CD14-positive monocyte (primary cell): ENCODE data around the gene CCDC88B. TPM values are rescaled to one million over a fixed set of nuclear protein-coding genes. Genes with fewer than 3 reads are reported as not detected.
A peak's percentile ranks its signal among the peaks of the same experiment; 100 is the strongest.

Experiments used
- DNase-seq, 3 donors: peaks; one replicate each; pipeline ENCODE4 v3.0.0-alpha.2; 2011 to 2022
- H2AFZ ChIP-seq: 2 replicates; pipeline ENCODE4 v1.6.0; 2012; ENCODE audit warnings: mild to moderate bottlenecking, low read depth, low read length, inconsistent platforms; ENCODE audit not compliant: insufficient read depth, poor library complexity, severe bottlenecking
- H3K27ac ChIP-seq, 2 donors: 1 replicate in 1 of 2; 2 replicates in 1 of 2; pipeline ENCODE4 v1.5.1; 2012 to 2013; ENCODE audit warnings: low read length in 2 of 2, control low read depth in 1 of 2, inconsistent platforms in 1 of 2, low read depth in 1 of 2, mild to moderate bottlenecking in 1 of 2
- H3K27me3 ChIP-seq, 2 donors: one replicate each; pipeline versions ENCODE4 v1.6.0 to v1.6.1; 2011 to 2013; ENCODE audit warnings: low read length in 2 of 2; ENCODE audit not compliant: control insufficient read depth in 2 of 2, insufficient read depth in 2 of 2
- H3K36me3 ChIP-seq, 2 donors: replicated peaks in 1 of 2; 1 replicate in 1 of 2; 2 replicates in 1 of 2; pipeline versions ENCODE4 v1.5.1 to v1.6.1; 2012 to 2013; ENCODE audit warnings: low read length in 2 of 2, control low read depth in 1 of 2, inconsistent platforms in 1 of 2, mild to moderate bottlenecking in 1 of 2; ENCODE audit not compliant: insufficient read depth in 2 of 2, control insufficient read depth in 1 of 2
- H3K4me1 ChIP-seq, 2 donors: 1 replicate in 1 of 2; 2 replicates in 1 of 2; pipeline versions ENCODE4 v1.5.1 to v1.6.1; 2012 to 2013; ENCODE audit warnings: low read length in 2 of 2, control low read depth in 1 of 2, inconsistent platforms in 1 of 2, mild to moderate bottlenecking in 1 of 2, moderate library complexity in 1 of 2; ENCODE audit not compliant: insufficient read depth in 2 of 2, control insufficient read depth in 1 of 2
- H3K4me2 ChIP-seq: replicated peaks from 2 replicates; pipeline ENCODE3; 2012; ENCODE audit warnings: low read length, moderate library complexity, mild to moderate bottlenecking; ENCODE audit not compliant: poor library complexity, severe bottlenecking; ENCODE audit errors: extremely low read depth
- H3K4me3 ChIP-seq, 3 experiments: fragments of 200-600 bp in 1 of 3; sonication (generic) in 1 of 3; replicated peaks in 1 of 3; 1 replicate in 2 of 3; 2 replicates in 1 of 3; pipeline ENCODE4 v1.5.1; 2011 to 2013; ENCODE audit warnings: low read length in 3 of 3, mild to moderate bottlenecking in 3 of 3, control low read depth in 2 of 3, low read depth in 2 of 3, inconsistent platforms in 1 of 3, moderate library complexity in 1 of 3
- H3K79me2 ChIP-seq: 2 replicates; pipeline ENCODE4 v1.6.0; 2012; ENCODE audit warnings: mild to moderate bottlenecking, control low read depth, inconsistent platforms, low read length, moderate library complexity; ENCODE audit not compliant: insufficient read depth
- H3K9ac ChIP-seq: 2 replicates; pipeline ENCODE4 v1.6.0; 2017; ENCODE audit warnings: low read length, mild to moderate bottlenecking; ENCODE audit not compliant: insufficient read depth, poor library complexity, severe bottlenecking
- H3K9me3 ChIP-seq, 2 donors: replicated peaks in 1 of 2; 1 replicate in 1 of 2; 2 replicates in 1 of 2; pipeline versions ENCODE4 v1.5.1 to v1.6.1; 2012 to 2013; ENCODE audit warnings: low read length in 2 of 2, control low read depth in 1 of 2; ENCODE audit not compliant: control insufficient read depth in 1 of 2, insufficient read depth in 1 of 2
- H4K20me1 ChIP-seq: 2 replicates; pipeline ENCODE4 v1.6.0; 2012; ENCODE audit warnings: mild to moderate bottlenecking, low read length, control low read depth, moderate library complexity; ENCODE audit not compliant: insufficient read depth
- H3K27ac Mint-ChIP-seq, 7 donors: one replicate each; pipeline ENCODE4 v1.8.0; 2020; ENCODE audit warnings: mild to moderate bottlenecking in 7 of 7, mixed read lengths in 7 of 7, moderate library complexity in 6 of 7, inconsistent platforms in 2 of 7
- H3K27me3 Mint-ChIP-seq, 3 donors: one replicate each; pipeline ENCODE4 v1.8.0; 2021 to 2022; ENCODE audit warnings: low read depth in 3 of 3, mild to moderate bottlenecking in 3 of 3, mixed read lengths in 3 of 3, moderate library complexity in 3 of 3, inconsistent platforms in 1 of 3
- H3K36me3 Mint-ChIP-seq, 2 donors: one replicate each; pipeline ENCODE4 v1.8.0; 2020; ENCODE audit warnings: mixed read lengths in 2 of 2, inconsistent platforms in 1 of 2, mild to moderate bottlenecking in 1 of 2
- H3K4me1 Mint-ChIP-seq: one replicate; pipeline ENCODE4 v1.8.0; 2020; ENCODE audit warnings: mild to moderate bottlenecking, mixed read lengths
- H3K4me3 Mint-ChIP-seq, 2 donors: one replicate each; pipeline ENCODE4 v1.8.0; 2020; ENCODE audit warnings: mild to moderate bottlenecking in 2 of 2, mixed read lengths in 2 of 2, moderate library complexity in 1 of 2
- H3K9me3 Mint-ChIP-seq, 7 donors: one replicate each; pipeline ENCODE4 v1.8.0; 2020 to 2022; ENCODE audit warnings: mixed read lengths in 7 of 7, mild to moderate bottlenecking in 6 of 7, moderate library complexity in 6 of 7, inconsistent platforms in 2 of 7
- WGBS: methylation state at CpG from one replicate; pipeline ENCODE4 v1.1.5; 2013; ENCODE audit warnings: missing lambda C conversion rate; ENCODE audit not compliant: insufficient coverage; 5-methylcytosine and 5-hydroxymethylcytosine counted together
- intact Hi-C, 2 donors: fragments of 100-400 bp; cut with micrococcal nuclease; formaldehyde crosslinking; loops; one replicate each; pipeline versions ENCODE4 v1.15.0 to v1.15.1; 2023
- polyA plus RNA-seq, 3 donors: library from polyadenylated mRNA; depleted of rRNA in 1 of 3; unstranded in 2 of 3; stranded (reverse) in 1 of 3; fragments of 300-500 nt in 2 of 3; fragments of >200 nt in 1 of 3; fragmentation: Illumina TruSeq in 2 of 3; gene quantifications; 1 replicate in 2 of 3; 2 replicates in 1 of 3; pipeline ENCODE4 v1.2.3, GENCODE V29; 2012 to 2021
- TF ChIP-seq, protein P1 (sequence below): fragments of 200-600 bp; IDR thresholded peaks from one replicate; pipeline ENCODE4 v1.8.0; 2022; ENCODE audit warnings: antibody characterized with exemption, mild to moderate bottlenecking

The CCDC88B gene
- polyA plus RNA-seq, 3 donors = 8.2 to 215 (median 18.9) TPM

DNA sequence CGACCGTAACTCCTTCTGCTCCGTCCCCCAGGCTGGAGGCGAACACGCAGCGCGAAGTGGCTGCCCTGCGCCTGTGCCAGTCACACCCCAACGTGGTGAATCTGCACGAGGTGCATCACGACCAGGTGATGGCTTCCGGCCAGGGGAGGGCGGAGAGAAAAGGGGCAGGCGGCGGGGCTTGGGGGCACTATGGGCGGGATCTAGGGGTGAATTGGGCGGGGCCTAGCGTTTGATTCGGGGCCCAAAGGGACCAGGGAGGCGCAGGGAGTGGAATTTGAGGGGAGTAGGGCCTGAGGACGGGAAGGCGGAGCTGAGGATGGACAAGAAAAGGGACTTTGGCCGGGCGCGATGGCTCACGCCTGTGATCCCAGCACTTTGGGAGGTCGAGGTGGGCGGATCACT is 28.7 kb downstream of the CCDC88B start:
- Histone ChIP-seq H3K36me3 (peaks cover 60 to 87% of the 10 kb centered on the region in 2 donors), H3K79me2 (peaks cover 20% of the 10 kb centered on the region), H3K9ac (no peak overlapping the region), H3K27ac (no peak overlapping the region), H2AFZ (no peak overlapping the region), H3K27me3 (no peaks in the 10 kb centered on the region), H3K4me1 (peaks cover 8 to 10% of the 10 kb centered on the region in 2 donors), H3K9me3 (no peaks in the 10 kb centered on the region), H3K4me3 (no peak overlapping the region), H3K4me2 (no peak overlapping the region), H4K20me1 (peaks cover 74% of the 10 kb centered on the region)
- intact Hi-C loops = no loop called here
- no peak overlapping the region for H3K27ac Mint-ChIP-seq
- no peak overlapping the region for H3K4me3 Mint-ChIP-seq
- WGBS = 99% methylated on average over 26 of the region's 28 CpGs
- H3K27me3 Mint-ChIP-seq = peaks cover 0 to 3% (median 0%) of the 10 kb centered on the region in 3 donors
- peaks cover 58 to 81% of the 10 kb centered on the region in 2 donors for H3K36me3 Mint-ChIP-seq
- TF ChIP-seq, protein P1, sequence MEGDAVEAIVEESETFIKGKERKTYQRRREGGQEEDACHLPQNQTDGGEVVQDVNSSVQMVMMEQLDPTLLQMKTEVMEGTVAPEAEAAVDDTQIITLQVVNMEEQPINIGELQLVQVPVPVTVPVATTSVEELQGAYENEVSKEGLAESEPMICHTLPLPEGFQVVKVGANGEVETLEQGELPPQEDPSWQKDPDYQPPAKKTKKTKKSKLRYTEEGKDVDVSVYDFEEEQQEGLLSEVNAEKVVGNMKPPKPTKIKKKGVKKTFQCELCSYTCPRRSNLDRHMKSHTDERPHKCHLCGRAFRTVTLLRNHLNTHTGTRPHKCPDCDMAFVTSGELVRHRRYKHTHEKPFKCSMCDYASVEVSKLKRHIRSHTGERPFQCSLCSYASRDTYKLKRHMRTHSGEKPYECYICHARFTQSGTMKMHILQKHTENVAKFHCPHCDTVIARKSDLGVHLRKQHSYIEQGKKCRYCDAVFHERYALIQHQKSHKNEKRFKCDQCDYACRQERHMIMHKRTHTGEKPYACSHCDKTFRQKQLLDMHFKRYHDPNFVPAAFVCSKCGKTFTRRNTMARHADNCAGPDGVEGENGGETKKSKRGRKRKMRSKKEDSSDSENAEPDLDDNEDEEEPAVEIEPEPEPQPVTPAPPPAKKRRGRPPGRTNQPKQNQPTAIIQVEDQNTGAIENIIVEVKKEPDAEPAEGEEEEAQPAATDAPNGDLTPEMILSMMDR = no peak
- H3K9me3 Mint-ChIP-seq = peaks cover 0 to 5% (median 3%) of the 10 kb centered on the region in 7 donors
- DNase-seq = no peak
- peaks cover 10% of the 10 kb centered on the region for H3K4me1 Mint-ChIP-seq

GRCh38 chr11:64369440-64370421 is 29.7 kb downstream of the CCDC88B start:
- H3K4me1 ChIP-seq = peaks cover 10 to 12% of the 10 kb centered on the region in 2 donors
- no peak overlapping the region for H3K4me3 ChIP-seq
- Mint-ChIP-seq H3K4me3 (no peak overlapping the region), H3K27me3 (peaks cover 0 to 3% (median 0%) of the 10 kb centered on the region in 3 donors), H3K36me3 (peaks cover 52 to 72% of the 10 kb centered on the region in 2 donors), H3K27ac (peak overlapping the region in 2 of 7 donors; percentile 46 to 57), H3K9me3 (peaks cover 0 to 5% (median 3%) of the 10 kb centered on the region in 7 donors), H3K4me1 (peaks cover 12% of the 10 kb centered on the region)
- TF ChIP-seq, protein P1 = no peak
- intact Hi-C loops = no loop called here
- DNase-seq = no peak
- H4K20me1 ChIP-seq = peaks cover 65% of the 10 kb centered on the region
- no peaks in the 10 kb centered on the region for H3K9me3 ChIP-seq
- peaks cover 51 to 76% of the 10 kb centered on the region in 2 donors for H3K36me3 ChIP-seq
- no peak overlapping the region for H3K27ac ChIP-seq
- WGBS = 97% methylated on average over 70 of the region's 82 CpGs
- H3K27me3 ChIP-seq = no peaks in the 10 kb centered on the region
- H3K4me2 ChIP-seq = no peak overlapping the region
- no peak overlapping the region for H3K9ac ChIP-seq
- H3K79me2 ChIP-seq = peaks cover 14% of the 10 kb centered on the region
- no peak overlapping the region for H2AFZ ChIP-seq
